Measurements from ENCODE around the gene ZNF839.
"Not testable (repeated sequence)": the region's sequence is repeated elsewhere in the genome, so short reads cannot be mapped to it uniquely, and the experiment has no call there.

Gene ZNF839

DNA sequence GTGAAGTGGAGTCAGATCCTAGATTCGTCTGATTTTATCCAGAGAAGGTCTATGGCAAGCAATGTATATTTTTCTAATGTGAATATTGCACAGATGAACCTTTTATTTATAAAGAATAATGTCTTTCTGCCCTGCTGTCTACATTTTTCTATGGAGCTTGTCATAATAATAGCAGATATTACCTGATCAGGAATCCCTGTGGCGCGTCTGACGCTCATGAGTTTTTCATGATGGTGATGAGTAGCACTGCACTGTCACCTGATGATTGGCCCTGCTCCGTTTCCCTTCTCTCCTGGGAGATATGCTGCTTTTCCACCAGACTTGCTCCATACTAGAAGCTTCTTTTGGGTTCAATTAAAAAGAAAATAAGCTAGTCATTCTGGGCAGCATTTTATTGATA lies 22.7 kb downstream of the ZNF839 start:
- DNase-seq, result no peak

DNA sequence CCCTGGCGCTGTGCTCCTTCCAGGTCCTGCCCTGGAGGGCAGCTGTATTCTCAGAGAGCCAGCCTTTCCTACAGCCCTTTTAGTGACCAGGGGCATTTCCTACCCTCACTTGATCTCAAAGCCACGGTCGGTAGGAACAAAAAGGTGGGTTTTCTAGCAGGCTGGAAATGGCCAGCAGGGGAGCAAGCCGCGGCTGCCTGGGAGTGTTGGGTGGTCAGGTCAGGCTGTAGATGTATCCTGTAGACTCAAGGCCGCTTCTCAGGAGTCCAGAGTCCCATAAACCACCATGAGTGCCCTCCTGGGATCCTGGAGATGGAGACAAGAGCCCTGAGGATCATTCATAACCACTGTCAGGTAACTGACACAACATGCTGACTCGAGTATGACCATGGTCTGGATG lies 24.5 kb downstream of the ZNF839 start:
- DNase-seq, result no peak

DNA sequence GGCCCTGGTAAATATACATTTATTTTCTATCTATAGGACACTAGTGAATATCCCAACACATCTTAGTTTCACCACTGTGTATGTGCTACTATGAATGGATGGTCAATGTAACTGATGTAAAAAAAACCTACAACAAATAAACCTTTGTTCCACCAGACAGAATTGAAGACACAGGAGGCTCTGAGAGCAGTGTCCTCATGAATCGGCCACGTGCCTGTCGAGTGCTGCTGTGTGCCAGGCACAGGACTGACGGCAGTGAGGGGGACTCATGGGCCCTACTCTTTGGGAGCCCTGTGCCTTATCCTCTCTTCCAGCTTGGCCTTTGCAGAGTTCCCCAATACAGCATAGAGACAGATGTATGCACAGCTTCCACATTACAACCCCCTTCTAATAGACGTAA lies 24.9 kb downstream of the ZNF839 start:
- no peak for DNase-seq

DNA sequence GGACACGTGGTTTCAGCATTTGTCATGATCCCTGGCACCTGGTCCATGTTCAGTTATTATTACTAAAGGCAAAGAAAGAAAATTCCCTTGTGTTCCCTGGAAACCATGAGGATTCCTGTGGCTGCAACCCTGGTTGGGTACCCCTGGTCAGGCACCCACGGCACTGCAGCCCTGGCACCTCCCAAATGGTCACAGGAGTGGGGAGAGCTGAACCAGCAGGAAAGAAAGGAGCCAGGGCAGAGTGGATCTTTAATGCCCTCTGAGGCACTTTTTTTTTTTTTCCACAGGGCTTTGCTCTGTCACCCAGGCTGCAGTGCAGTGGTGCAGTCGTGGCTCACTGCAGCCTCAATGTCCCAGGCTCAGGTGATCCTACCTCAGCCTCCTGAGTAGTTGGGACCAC lies 25.7 kb downstream of the ZNF839 start:
- no peak for DNase-seq

DNA sequence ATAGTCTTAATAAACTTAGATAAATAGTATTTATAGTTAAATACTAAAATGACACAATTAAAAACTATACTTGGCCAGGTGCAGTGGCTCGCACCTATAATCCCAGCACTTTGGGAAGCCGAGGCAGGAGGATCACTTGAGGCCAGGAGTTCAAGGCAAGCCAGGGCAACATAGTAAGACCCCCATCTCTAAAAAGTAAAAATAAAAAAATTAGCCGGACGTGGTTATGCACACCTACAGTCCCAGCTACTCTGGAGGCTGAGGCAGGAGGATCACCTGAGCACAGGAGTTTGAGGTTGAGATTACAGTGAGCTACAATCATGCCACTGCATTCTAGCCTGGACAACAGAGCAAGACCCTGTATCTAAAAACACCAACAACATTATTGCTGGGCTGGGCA lies 27.1 kb downstream of the ZNF839 start:
- DNase-seq, result no peak

DNA sequence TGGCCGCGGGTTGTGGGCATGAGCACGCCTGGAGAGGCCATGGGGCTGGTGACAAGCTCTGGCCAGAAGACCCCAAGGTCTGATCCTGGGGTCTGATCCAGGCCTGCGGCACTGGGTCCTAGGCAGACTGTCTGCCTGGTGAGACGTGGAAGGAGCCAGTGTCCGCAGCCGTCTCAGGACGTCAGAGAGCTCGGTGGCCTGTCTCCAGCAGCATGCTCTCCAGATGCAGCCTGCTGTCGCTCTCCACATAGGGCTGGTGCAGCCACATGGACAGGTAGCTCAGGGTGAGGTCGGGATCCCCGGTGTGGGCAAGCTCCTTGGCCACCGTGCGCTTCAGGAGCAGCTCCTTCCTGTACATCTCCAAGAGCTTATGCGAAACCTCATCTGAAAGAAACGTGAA lies 28.8 kb downstream of the ZNF839 start:
- DNase-seq, result no peak

DNA sequence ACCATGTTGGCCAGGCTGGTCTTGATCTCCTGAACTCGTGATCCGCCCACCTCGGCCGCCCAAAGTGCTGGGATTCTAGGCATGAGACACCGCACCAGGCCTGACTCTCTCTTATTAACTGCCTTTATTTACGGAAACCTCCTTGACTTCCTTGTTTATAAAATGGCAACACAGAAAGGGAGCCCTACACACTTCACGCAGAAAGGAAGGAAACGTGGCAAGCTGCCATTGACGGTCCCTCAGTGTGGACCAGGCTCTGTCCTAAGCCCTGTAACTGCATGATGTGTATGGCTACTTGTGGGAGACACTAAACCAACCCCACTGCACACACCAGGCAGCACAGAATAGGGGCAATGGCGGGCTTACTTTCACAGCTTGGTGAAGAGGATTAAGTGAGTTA lies 31.5 kb downstream of the ZNF839 start:
- DNase-seq, result no peak

DNA sequence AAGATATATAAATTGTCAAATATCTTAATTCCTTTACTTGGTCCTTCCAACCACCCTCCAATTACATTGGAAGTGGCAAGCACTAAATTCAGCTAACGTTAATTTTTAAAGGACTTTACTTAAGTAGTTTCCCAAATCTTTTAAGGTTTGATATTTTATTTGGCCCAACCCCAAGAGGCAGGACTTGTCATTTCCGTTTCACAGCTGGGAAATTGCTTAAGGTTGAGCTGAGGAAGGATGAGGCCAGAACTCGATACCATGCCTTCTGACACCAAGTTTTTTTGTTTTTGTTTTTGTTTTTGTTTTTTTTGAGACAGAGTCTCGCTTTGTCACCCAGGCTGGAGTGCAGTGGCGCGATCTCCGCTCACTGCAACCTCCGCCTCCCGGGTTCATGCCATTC lies 32.0 kb downstream of the ZNF839 start:
- not testable (repeated sequence) for DNase-seq

DNA sequence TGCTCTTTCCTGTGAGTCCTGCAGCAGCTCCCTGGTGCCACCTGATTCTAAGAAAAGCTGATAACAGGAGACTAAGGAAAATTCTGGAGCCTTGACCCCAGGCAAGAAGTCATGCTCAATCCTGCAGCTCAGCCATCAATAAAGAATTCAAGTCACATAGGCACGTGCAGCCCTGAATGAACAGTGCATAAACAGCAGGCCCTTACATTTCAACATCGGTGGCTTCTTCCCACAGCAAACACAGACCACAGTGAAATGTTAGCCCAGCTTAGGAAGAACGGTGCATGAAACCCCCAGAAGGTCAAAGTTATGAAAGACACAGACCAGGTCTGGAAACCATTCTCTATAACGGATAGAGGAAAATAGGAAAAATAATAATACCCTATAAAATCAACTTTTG lies 32.7 kb downstream of the ZNF839 start:
- DNase-seq, result no peak

DNA sequence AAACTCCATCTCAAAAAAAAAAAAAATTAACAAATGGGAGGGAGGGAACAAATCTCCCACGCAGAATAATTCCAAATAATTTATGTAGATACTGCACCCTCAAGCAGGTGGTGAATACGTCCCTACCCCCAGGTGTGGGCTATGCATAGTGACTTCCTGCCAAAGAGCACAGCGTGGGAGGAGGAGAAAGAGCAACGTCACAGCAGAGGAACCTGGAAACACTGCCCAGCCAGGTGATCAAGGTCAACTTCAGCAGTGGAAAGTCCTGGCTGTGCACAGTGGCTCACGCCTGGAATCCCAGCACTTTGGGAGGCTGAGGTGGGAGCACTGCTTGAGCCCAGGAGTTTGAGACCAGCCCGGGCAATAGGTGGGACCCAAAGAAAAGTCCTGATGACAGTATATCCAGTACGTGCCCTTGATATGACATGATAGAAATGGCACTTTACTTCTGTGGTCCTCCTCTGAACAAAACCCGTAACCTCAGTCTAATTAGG lies 33.6 kb downstream of the ZNF839 start:
- DNase-seq, result no peak

DNA sequence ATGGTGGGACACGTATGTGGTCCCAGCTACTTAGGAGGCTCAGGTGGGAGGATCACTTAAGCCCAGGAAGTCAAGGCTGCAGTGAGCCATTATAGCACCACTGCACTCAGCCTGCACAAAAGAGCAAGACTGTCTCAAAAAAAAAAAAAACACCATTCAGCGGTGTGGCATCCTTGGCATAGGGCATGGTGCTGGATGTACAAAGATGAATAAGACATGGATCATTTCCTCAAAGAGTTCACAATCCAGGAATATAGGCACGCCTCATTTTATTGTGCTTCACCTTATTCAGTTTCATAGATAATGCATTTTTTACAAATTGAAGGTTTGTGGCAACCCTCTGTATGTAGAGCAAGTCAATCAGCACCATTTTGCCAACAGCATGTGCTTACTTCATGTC lies 36.7 kb downstream of the ZNF839 start:
- no peak for DNase-seq

DNA sequence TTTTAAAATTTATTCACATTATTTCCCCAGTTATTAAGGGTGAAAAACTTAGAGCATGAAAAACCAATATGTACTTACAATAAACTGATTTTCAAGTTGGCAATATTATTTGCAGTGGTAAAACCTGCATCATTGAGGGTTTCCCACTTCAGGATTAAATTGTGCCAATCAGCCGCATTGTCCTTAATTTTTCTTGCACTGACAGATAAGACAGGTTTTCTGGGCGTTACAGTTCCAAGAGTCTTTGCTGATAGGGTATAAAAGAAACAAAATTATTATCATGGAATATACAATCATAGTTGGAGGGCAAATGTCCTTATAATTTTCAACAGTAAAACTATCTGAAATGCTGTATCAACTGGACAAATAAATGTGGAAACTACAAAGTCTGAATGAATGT lies 39.8 kb downstream of the ZNF839 start:
- DNase-seq, result no peak

DNA sequence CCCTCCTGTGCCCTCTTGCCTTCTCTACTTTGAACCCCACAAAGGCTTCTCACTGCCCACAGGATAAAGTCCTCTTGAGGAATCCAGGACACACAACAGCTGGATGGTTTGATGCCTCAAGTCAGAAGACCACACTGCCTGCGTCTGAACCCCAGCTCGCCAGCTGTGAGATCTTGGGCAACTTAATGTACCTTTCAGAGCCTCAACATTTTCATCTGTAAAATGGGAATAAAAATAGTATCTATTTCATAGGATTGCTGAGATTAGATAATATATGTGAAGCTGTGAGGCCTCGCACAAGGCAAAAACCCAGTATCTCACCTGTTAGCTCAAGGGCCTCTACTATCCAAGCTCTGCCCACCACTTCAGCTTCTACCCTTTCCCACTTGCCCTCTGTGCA lies 40.8 kb downstream of the ZNF839 start:
- no peak for DNase-seq

DNA sequence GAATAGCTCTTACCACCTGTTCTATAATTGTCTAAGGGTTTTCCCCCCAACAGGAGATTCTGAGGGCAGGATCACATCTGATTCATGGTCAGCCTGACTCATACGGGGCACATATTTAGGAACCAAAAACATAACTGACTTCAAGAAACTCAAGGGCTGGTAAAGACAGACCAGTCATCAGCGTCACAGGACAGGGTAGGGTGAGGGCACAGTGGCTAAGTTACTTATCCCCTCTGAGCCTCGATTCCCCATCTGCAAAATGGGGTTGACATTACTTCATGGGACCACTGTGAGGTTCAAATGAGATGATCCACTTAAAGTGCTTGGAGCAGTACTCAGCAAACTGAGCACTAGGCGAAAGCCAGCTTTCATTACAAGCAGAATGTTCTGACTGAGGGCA lies 42.5 kb downstream of the ZNF839 start:
- DNase-seq, result peak; percentile 78

DNA sequence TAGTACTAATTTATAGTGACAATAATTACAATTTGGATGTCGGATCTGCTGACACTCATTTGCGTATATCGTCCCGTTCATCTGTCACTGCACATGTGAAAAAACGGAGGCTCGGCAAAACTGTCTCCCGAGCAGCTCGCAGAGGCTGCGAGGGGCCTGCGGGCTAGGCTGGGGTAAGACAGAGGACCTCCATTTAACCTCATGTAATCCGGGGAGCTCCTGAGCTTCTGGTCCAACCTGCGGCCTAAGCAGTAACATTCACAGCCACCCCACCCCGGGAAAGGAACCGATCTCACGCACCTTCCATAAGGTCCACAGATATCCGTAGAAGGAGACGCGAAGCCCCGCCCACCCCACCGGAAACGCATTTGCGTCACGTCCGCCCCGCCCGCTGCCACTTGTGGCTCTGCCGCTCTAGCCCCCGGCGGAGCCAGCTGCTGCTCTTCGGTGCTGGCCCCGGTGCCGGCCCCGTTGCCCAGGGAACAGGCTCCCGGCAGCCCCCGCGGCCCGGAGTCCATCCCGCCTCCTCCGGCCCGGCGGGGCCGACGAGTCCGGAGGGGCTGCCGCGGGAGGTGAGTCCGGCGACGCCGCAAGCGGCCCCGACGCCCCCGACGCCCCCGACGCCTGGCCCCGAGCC lies 43.1 kb downstream of the ZNF839 start, which contains the start of the genes CINP and TECPR2:
Gene CINP, minus strand, starts transcription at position 346 of the 637 bp plus-strand sequence. Its CDS starts 39 bp downstream, at position 307.
Gene TECPR2, plus strand, starts transcription at position 397 of the 637 bp plus-strand sequence. CDS start 13,781 bp downstream, outside the sequence.
- peak; percentile 98 for DNase-seq

DNA sequence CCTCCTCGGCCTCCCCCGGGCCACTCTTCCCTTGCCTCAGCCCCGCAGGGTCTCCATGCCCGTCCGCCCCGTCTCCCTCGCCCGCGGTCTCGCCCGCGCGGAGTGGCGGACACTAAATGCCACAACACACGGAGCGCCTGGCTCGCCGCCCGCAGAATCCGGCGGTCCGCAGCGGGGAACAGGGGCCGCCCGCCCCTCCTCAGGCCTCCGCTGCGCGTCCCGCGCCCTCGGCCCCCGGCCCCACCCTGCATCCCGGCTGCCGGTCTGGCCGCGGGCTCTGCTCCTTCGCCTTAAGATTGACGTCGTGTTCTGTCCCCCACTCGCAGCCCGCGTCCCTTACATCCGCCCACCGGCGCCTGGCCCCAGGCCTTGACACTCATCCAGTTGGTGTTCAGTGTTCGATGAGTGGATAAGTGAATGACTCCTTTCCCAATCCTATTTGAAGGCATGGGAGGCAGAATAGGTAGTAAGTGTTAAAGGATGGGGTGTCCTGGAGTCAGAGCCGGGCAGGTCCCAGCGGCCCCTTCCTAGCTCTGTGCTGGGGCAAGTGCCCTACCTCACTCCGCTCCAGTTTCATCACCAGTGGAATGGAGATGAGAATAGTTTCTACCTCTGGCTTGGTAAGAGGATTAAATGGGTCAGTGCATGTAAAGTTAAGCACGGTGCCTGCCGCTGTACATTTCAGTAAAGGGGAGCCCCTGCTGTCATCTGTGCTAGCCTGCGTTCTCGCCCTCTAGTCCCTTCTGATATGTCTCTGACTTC lies 43.8 kb downstream of the ZNF839 start:
- DNase-seq, result no peak

DNA sequence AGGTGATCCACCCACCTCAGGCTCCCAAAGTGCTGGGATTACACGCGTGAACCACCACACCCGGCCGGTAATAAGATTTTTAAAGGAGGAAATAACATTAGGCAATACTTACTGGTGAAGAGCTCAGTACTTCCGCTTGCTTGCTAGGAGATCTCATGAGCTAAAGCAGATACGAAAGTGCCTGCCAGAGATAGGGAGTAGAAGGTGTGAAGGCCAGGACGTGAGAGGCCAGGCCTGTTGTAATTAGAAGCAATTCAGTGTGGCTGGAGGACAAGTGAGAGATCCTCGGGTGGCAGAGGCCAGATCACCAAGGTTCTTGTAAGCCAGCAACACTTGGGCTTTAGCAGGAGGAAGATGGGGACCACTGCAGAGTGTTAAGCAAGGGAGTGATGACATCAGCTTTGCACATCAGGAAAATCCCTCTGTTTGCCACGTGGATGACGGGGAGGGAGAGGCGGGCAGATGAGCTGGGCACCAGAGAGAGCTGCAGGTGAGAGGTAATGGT lies 50.8 kb downstream of the ZNF839 start:
- DNase-seq, result no peak

DNA sequence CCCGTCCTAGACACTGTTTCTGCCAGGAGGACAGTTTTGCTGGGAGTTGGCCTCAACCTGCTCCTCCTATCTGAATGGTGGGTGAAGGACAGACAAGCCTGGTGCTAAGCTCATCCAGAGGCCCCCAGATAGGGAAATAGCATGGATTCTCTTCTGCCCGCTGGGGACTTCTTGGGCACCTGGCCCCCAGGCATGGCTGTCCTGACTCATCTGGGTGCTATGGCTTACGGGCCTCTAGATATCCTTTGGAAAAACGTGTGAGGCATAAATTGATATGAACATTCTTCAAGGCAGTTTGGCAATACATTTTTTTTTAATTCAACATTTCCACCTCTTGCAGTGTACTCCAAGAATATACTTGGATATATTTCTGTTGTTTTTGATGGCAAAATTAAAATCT lies 51.8 kb downstream of the ZNF839 start:
- DNase-seq, result no peak

DNA sequence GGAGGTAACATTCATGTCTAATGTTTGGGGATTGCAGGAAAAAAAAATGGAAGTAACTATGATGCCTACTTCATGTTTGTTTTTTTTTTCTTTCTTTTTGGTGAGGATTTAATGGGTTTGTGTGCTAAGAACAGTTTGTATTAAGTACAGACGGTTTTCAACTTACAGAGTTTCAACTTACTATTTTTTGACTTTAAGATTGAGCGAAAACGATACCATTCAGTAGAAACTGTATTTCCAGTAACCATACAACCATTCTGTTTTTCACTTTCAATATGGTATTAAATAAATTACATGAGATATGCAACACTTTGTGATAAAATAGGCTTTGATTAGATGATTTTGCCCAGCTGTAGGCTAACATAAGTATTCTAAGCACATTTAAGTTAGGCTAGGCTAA lies 53.6 kb downstream of the ZNF839 start:
- DNase-seq, result no peak

DNA sequence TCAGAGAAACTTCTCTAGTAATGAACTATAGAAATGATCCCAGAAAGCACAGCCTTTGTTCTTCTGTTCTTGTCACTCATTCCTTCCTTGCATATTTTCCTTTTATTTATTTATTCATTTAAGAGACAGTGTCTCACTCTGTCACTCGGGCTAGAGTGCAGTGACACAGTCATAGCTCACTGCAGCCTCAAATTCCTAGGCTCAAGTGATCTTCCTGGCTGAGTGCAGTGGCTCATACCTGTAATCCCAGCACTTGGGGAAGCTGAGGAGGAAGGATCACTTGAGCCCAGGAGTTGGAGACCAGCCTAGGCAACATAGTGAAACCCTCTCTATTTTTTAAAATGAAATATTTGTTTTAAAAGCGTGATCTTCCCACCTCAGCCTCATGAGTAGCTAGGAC lies 54.7 kb downstream of the ZNF839 start:
- no peak for DNase-seq

DNA sequence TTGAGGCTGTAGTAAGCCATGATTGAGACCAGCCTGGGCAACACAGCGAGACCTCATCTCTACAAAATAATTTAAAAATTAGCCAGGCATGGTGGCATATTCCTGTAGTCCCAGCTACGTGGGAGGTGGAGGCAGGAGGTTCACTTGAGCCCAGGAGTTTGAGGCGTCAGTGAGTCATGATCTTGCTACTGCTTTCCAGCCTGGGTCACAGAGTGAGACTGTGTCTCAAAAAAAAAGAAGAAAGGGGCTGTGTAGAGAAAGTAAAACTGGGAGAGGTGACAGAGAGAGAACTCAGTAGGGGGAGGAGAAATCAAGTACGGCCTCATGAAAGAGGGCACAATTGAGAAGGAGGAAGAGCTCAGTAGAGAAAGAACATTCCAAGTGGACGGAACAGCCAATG lies 55.6 kb downstream of the ZNF839 start:
- DNase-seq, result no peak

DNA sequence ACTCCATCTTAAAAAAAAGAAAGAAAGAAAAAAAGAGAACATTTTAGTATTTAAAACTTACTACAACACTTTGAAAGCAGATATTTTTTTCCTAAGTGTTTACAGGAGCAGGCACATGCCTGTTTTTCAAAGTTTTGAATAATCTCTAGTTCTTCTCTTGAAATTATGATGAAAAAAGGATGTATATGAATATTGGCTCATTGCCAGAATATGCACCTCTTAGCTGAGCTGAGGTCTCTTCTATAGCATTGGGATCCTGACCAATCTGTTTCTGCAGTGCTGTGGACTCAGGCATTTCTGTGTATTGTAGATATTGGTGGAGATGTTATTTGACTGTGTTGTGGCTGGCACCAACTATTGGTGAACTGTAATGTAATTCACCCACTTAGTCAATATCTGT lies 58.1 kb downstream of the ZNF839 start:
- no peak for DNase-seq

DNA sequence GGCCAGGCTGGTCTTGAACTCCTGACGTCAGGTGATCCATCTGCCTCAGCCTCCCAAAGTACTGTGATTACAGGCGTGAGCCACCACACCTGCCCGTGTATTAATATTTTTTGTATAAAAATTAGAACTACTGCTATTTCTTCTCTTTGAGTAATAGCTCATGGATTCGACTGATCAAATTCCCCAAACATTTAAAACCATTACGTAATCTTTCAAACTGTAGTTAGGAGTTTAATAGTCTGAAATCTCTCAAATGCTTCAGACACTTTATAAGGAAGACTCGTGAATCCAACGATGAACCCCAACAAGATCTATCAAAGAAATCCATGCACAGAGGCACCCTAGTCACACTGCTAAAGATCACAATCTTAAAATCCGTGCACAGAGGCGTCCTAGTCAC lies 59.3 kb downstream of the ZNF839 start:
- DNase-seq, result no peak

DNA sequence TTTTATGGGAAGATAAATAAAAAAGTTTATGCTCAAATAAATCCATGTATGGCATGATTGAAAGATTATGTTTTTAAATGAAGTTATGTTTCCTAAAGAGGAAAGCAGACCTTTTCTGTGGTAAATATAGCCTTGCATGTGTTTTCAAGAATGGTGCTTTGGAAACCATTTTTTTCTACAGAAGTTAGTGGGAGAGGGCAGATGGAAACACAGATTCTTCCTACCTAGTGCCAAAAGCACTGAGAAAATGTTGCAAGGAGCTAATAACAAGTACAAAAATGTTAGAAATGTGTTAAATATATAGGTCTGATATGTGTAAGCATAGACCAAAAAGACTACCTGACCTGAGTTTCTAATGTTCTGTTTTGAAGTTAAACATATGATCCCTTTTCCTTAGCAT lies 67.5 kb downstream of the ZNF839 start:
- DNase-seq, result no peak
